GM12878 (cell line): ENCODE results near the gene ARID4B. TPM values are rescaled to one million over a fixed set of nuclear protein-coding genes. Genes with fewer than 3 reads are reported as not detected.

Experiments
- ATAC-seq: fragments of 200-7000 bp; cut with Tn5 transposase; 3 replicates; pipeline ENCODE4 v1.9.1; 2020; ENCODE audit warnings: mild to moderate bottlenecking, moderate library complexity
- BruUV-seq: library from RNA; stranded (reverse); fragments of 400-500 nt; replicated peaks from 2 replicates; lab custom pipeline; 2021; lab: Mats Ljungman, UMichigan
- CTCF ChIA-PET: fragments of 300-600 bp; sonication (Branson Sonifier 250); formaldehyde crosslinking; extraction: SDS; loops from one replicate; lab custom pipeline; 2021; ENCODE audit warnings: inconsistent platforms; lab: Yijun Ruan, JAX
- POLR2A ChIA-PET: fragments of 350-600 bp; formaldehyde crosslinking; extraction: SDS; loops from one replicate; lab custom pipeline; 2021; ENCODE audit warnings: inconsistent platforms; lab: Charles Lee
- RAD21 ChIA-PET: fragments of 300-600 bp; sonication (Branson Sonifier 250); formaldehyde crosslinking; loops from one replicate; lab custom pipeline; 2023; ENCODE audit warnings: antibody characterized with exemption; ENCODE audit not compliant: unreplicated experiment; lab: Charles Lee
- SMC1A ChIA-PET: fragments of 300-600 bp; sonication (Branson Sonifier 250); formaldehyde crosslinking; loops from one replicate; lab custom pipeline; 2023; ENCODE audit not compliant: unreplicated experiment, uncharacterized antibody; lab: Charles Lee
- DNase-seq: peaks from one replicate; pipeline ENCODE4 v3.0.0-alpha.2; 2011; ENCODE audit warnings: low read depth, low spot score
- FAIRE-seq: peaks from 3 replicates; lab custom pipeline; 2011; peaks lifted over from hg19 to GRCh38; lab: Jason Lieb, UNC
- H2AFZ ChIP-seq: 2 replicates; pipeline ENCODE4 v1.6.0; 2011; ENCODE audit warnings: low read depth, low read length, control low read depth; ENCODE audit not compliant: control insufficient read depth
- H3K27ac ChIP-seq: 2 replicates; pipeline ENCODE4 v1.5.1; 2011; ENCODE audit warnings: control low read depth; ENCODE audit not compliant: control insufficient read depth, insufficient read depth
- H3K27me3 ChIP-seq, 2 experiments: replicated peaks in 1 of 2; 2 replicates each; pipeline versions ENCODE4 v1.6.0 to v1.6.1; 2011; ENCODE audit warnings: low read length in 1 of 2; ENCODE audit not compliant: control insufficient read depth in 2 of 2, insufficient read depth in 2 of 2
- H3K36me3 ChIP-seq, 2 experiments: 2 replicates each; pipeline ENCODE4 v1.5.1; 2011; ENCODE audit warnings: low read length in 1 of 2; ENCODE audit not compliant: control insufficient read depth in 2 of 2, insufficient read depth in 2 of 2
- H3K4me1 ChIP-seq: 2 replicates; pipeline ENCODE4 v1.6.1; 2011; ENCODE audit warnings: mild to moderate bottlenecking, low read length, moderate library complexity, mixed read lengths; ENCODE audit not compliant: control insufficient read depth, insufficient read depth
- H3K4me2 ChIP-seq: 2 replicates; pipeline ENCODE4 v1.6.0; 2011; ENCODE audit warnings: control low read depth; ENCODE audit not compliant: control insufficient read depth, insufficient read depth
- H3K4me3 ChIP-seq: fragments of 200-600 bp; sonication (generic); 2 replicates; pipeline ENCODE4 v1.5.1; 2016
- H3K79me2 ChIP-seq: 2 replicates; pipeline ENCODE4 v1.6.0; 2011; ENCODE audit warnings: low read length; ENCODE audit not compliant: control insufficient read depth, insufficient read depth
- H3K9ac ChIP-seq: 2 replicates; pipeline ENCODE4 v1.8.0; 2011; ENCODE audit warnings: low read length, control low read depth, mixed read lengths; ENCODE audit not compliant: control insufficient read depth, insufficient read depth
- H3K9me3 ChIP-seq: replicated peaks from 3 replicates; pipeline ENCODE4 v1.5.1; 2011; ENCODE audit warnings: mild to moderate bottlenecking, low read length; ENCODE audit not compliant: control insufficient read depth, insufficient read depth
- H4K20me1 ChIP-seq: 2 replicates; pipeline ENCODE4 v1.6.0; 2011; ENCODE audit not compliant: control insufficient read depth, insufficient read depth
- WGBS: methylation state at CpG from one replicate; pipeline ENCODE4 v1.1.6; 2016; ENCODE audit warnings: low lambda C conversion rate; ENCODE audit not compliant: insufficient replicate concordance, insufficient coverage; ENCODE audit errors: missing lambda C conversion rate; 5-methylcytosine and 5-hydroxymethylcytosine counted together
- in situ Hi-C: fragments of 300-500 bp; cut with MboI; formaldehyde crosslinking; loops from 9 replicates; pipeline ENCODE4 v1.14.3; 2018; ENCODE audit warnings: mixed read lengths
- intact Hi-C: fragments of 100-400 bp; cut with micrococcal nuclease; formaldehyde crosslinking; loops from one replicate; pipeline ENCODE4 v1.14.2; 2022; ENCODE audit not compliant: unreplicated experiment
- polyA plus RNA-seq, 11 experiments: library from polyadenylated mRNA; depleted of rRNA in 4 of 11; unstranded in 6 of 11; stranded (reverse) in 5 of 11; fragments of >200 nt; fragmentation: Nextera tagmentation in 4 of 11; fragmentation: Illumina TruSeq in 1 of 11; extraction: Ambion mirVana in 4 of 11; extraction: Trizol in 1 of 11; gene quantifications; 1 replicate in 1 of 11; 2 replicates in 10 of 11; pipeline versions ENCODE4 v1.2.1 to v1.2.3, GENCODE V29; 2011 to 2016; ENCODE audit warnings: inconsistent platforms in 2 of 11, missing spikeins in 2 of 11, low read depth in 1 of 11
- total RNA-seq, 4 experiments: library from RNA; depleted of rRNA in 3 of 4; stranded (reverse); fragments of >200 nt in 3 of 4; fragmentation: Illumina TruSeq in 1 of 4; extraction: Trizol in 1 of 4; gene quantifications; 2 replicates each; pipeline versions ENCODE4 v1.2.1 to v1.2.3, GENCODE V29; 2013 to 2021
- TF ChIP-seq, protein P1 (sequence below): IDR thresholded peaks from 2 replicates; pipeline ENCODE4 v1.6.1; 2011; ENCODE audit warnings: low read depth, mild to moderate bottlenecking, low read length, moderate library complexity, borderline replicate concordance; ENCODE audit errors: extremely low read depth
- TF ChIP-seq, protein P2 (sequence below): fragments of 450-650 bp; formaldehyde crosslinking; IDR thresholded peaks from 2 replicates; pipeline ENCODE4 v1.4.0; 2022; ENCODE audit warnings: mild to moderate bottlenecking, moderate library complexity

Gene ARID4B
- total and polyA plus RNA-seq, 10 of the 15 experiments (the other 5 are each of a cell fraction or from before 2014, with no cell fraction given): 13.6 to 39.1 (median 28.0) TPM

DNA sequence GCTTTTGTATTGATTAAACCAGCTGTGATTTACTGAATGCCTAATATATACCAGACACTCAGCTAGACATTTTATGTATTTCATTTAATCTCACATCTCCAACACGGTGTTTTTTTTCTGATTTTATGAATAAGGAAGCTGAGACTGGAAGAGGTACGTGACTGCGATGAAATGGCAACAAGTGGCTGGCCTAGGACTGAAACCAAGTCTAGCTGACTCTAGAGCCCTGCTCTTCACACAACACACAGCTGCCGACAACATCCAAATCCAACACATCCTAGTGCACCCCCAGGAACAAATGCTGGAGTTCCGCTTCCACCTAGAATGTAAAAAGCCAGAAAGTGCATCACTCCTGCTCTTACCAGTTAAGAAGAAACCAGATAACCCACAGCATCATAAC is 188.7 kb downstream of the ARID4B start:
- H2AFZ ChIP-seq: no peak overlapping the region
- H3K9me3 ChIP-seq: no peaks in the 10 kb centered on the region
- BruUV-seq: no TSS peak
- intact Hi-C loops (no loop called here), in situ Hi-C loops (no loop called here)
- no peak overlapping the region for H3K4me2 ChIP-seq
- H3K27ac ChIP-seq: no peak overlapping the region
- DNase-seq (no peak), FAIRE-seq (no peak), ATAC-seq (no peak)
- CTCF ChIA-PET: interaction anchor here (0.9 to 1.4 kb wide), 2 partner anchors 34 to 278 kb away, joined by 3 to 4 read pairs; no protein-coding TSS in a partner anchor
- no peaks in the 10 kb centered on the region for H4K20me1 ChIP-seq
- H3K36me3 ChIP-seq: peaks cover 27 to 45% of the 10 kb centered on the region in 2 experiments
- H3K4me1 ChIP-seq: no peaks in the 10 kb centered on the region
- SMC1A ChIA-PET: interaction anchor here (1.1 to 1.9 kb wide), 2 partner anchors 10 to 17 kb away, joined by 4 read pairs; no protein-coding TSS in a partner anchor
- H3K9ac ChIP-seq: no peak overlapping the region
- WGBS: 98% methylated on average over 5 of the region's 5 CpGs
- H3K27me3 ChIP-seq: no peaks in the 10 kb centered on the region
- POLR2A ChIA-PET: interaction anchor here (0.6 kb wide), 1 partner anchor 18 kb away, joined by 3 read pairs; no protein-coding TSS in a partner anchor
- H3K4me3 ChIP-seq: no peak overlapping the region
- TF ChIP-seq, protein P1, sequence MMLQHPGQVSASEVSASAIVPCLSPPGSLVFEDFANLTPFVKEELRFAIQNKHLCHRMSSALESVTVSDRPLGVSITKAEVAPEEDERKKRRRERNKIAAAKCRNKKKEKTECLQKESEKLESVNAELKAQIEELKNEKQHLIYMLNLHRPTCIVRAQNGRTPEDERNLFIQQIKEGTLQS: no peak
- TF ChIP-seq, protein P2, sequence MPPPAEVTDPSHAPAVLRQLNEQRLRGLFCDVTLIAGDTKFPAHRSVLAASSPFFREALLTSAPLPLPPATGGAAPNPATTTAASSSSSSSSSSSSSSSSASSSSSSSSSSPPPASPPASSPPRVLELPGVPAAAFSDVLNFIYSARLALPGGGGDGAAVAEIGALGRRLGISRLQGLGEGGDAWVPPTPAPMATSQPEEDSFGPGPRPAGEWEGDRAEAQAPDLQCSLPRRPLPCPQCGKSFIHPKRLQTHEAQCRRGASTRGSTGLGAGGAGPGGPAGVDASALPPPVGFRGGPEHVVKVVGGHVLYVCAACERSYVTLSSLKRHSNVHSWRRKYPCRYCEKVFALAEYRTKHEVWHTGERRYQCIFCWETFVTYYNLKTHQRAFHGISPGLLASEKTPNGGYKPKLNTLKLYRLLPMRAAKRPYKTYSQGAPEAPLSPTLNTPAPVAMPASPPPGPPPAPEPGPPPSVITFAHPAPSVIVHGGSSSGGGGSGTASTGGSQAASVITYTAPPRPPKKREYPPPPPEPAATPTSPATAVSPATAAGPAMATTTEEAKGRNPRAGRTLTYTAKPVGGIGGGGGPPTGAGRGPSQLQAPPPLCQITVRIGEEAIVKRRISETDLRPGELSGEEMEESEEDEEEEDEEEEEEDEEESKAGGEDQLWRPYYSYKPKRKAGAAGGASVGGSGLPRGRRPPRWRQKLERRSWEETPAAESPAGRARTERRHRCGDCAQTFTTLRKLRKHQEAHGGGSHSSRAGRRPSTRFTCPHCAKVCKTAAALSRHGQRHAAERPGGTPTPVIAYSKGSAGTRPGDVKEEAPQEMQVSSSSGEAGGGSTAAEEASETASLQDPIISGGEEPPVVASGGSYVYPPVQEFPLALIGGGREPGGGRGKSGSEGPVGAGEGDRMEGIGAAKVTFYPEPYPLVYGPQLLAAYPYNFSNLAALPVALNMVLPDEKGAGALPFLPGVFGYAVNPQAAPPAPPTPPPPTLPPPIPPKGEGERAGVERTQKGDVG (CRISPR knock-in tag): no peak
- RAD21 ChIA-PET: no interaction called here
- H3K79me2 ChIP-seq: no peaks in the 10 kb centered on the region
